Measurements from ENCODE around the gene EYA4. TPM values are rescaled to one million over a fixed set of nuclear protein-coding genes. Genes with fewer than 3 reads are reported as not detected.

EYA4 gene
- total and polyA plus RNA-seq, 10 donors = 0.03 to 2.6 (median 1.3) TPM

DNA sequence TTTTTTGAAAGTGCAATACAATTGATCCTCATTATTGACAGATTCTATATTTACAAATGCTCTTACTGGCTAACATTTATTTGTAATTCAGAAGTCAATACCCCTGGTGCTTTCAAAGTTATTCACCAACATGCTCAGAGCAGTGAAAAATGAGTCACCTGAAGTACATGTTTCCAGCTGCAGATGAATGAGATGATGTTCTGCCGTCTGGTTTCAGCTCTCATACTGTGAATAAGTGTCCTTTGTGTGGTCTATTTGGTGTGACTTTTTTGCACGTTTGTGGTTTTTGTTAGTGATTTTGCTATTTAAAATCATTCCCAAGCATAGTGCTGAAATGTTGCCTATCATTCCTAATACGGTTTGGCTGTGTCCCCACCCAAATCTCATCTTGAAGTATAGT lies 22.3 kb upstream of the EYA4 start:
- TF ChIP-seq, protein P1, sequence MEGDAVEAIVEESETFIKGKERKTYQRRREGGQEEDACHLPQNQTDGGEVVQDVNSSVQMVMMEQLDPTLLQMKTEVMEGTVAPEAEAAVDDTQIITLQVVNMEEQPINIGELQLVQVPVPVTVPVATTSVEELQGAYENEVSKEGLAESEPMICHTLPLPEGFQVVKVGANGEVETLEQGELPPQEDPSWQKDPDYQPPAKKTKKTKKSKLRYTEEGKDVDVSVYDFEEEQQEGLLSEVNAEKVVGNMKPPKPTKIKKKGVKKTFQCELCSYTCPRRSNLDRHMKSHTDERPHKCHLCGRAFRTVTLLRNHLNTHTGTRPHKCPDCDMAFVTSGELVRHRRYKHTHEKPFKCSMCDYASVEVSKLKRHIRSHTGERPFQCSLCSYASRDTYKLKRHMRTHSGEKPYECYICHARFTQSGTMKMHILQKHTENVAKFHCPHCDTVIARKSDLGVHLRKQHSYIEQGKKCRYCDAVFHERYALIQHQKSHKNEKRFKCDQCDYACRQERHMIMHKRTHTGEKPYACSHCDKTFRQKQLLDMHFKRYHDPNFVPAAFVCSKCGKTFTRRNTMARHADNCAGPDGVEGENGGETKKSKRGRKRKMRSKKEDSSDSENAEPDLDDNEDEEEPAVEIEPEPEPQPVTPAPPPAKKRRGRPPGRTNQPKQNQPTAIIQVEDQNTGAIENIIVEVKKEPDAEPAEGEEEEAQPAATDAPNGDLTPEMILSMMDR (IDR thresholded peaks at IDR 0.05 in 8 of 11, conservative IDR thresholded peaks at IDR 0.05 in 3 of 11) = no peak
- TF ChIP-seq POLR2AphosphoS5 (IDR thresholded peaks at IDR 0.05) = no peak
- TF ChIP-seq POLR2A (IDR thresholded peaks at IDR 0.05) = no peak
- H3K9me3 ChIP-seq = peaks cover 0 to 5% (median 0%) of the 10 kb centered on the region in 8 donors
- H3K36me3 ChIP-seq = no peaks in the 10 kb centered on the region
- H3K27ac ChIP-seq = no peak overlapping the region
- H3K4me3 ChIP-seq = no peak overlapping the region
- intact Hi-C loops (cut with DNase I; ENCODE audit: low total_unique reads) = no loop called here
- H3K4me1 ChIP-seq = no peaks in the 10 kb centered on the region
- 51 to 83% (median 67%) methylated on average over 3 of the region's 3 CpGs for WGBS, 5 donors
- H3K27me3 ChIP-seq (replicated peaks in 1 of 7) = no peaks in the 10 kb centered on the region
- no peak for DNase-seq

- no peaks in the 10 kb centered on the region for H3K27me3 ChIP-seq (replicated peaks in 1 of 7)
- TF ChIP-seq POLR2A (IDR thresholded peaks at IDR 0.05) (no peak), POLR2AphosphoS5 (IDR thresholded peaks at IDR 0.05) (no peak)
- TF ChIP-seq, protein P1 (IDR thresholded peaks at IDR 0.05 in 8 of 11, conservative IDR thresholded peaks at IDR 0.05 in 3 of 11) = no peak
- DNase-seq = no peak
- H3K36me3 ChIP-seq = no peaks in the 10 kb centered on the region
- H3K27ac ChIP-seq = no peak overlapping the region
- 87 to 90% (median 87%) methylated on average over 3 of the region's 3 CpGs for WGBS, 5 donors
- H3K4me1 ChIP-seq = no peaks in the 10 kb centered on the region
- no peak overlapping the region for H3K4me3 ChIP-seq
- intact Hi-C loops (cut with DNase I; ENCODE audit: low total_unique reads) = no loop called here
- peaks cover 0 to 5% (median 0%) of the 10 kb centered on the region in 8 donors for H3K9me3 ChIP-seq
Observed at GRCh38 chr6:133223452-133224029, 17.6 kb upstream of the EYA4 start.

DNA sequence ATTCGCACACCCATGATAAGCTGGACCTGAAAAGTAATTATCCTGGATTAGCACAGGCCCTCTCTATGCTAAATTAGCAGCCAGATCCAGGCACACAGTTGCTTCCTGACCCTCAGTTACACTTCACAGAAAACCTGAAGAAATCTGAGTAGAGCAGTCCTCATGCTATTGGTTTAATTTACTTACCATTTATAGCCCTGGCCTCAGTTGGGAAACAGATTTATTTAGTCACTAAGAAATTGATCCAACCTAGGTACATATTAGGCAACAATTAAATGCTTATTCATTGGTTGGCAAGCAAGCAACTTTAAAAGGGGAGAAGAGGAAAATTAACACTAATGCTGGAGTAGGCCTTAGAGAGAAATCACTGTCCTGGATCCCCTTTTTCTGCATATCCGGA lies 15.6 kb upstream of the EYA4 start:
- TF ChIP-seq POLR2AphosphoS5 (IDR thresholded peaks at IDR 0.05) (no peak), POLR2A (IDR thresholded peaks at IDR 0.05) (no peak)
- TF ChIP-seq, protein P1 (IDR thresholded peaks at IDR 0.05 in 8 of 11, conservative IDR thresholded peaks at IDR 0.05 in 3 of 11) = no peak
- no peak overlapping the region for H3K4me3 ChIP-seq
- H3K4me1 ChIP-seq = no peaks in the 10 kb centered on the region
- no peaks in the 10 kb centered on the region for H3K27me3 ChIP-seq (replicated peaks in 1 of 7)
- WGBS, 5 donors = 86 to 97% (median 94%) methylated on average over 2 of the region's 2 CpGs
- intact Hi-C loops (cut with DNase I; ENCODE audit: low total_unique reads) = no loop called here
- no peak for DNase-seq
- H3K36me3 ChIP-seq = no peaks in the 10 kb centered on the region
- H3K9me3 ChIP-seq = no peaks in the 10 kb centered on the region
- no peak overlapping the region for H3K27ac ChIP-seq

GRCh38 chr6:133227344-133227743 lies 13.8 kb upstream of the EYA4 start:
- Histone ChIP-seq H3K27ac (no peak overlapping the region), H3K27me3 (replicated peaks in 1 of 7) (no peaks in the 10 kb centered on the region), H3K9me3 (no peaks in the 10 kb centered on the region), H3K4me3 (no peak overlapping the region), H3K36me3 (no peaks in the 10 kb centered on the region), H3K4me1 (no peaks in the 10 kb centered on the region)
- no peak for DNase-seq
- intact Hi-C loops (cut with DNase I; ENCODE audit: low total_unique reads) = no loop called here
- TF ChIP-seq, protein P1 (IDR thresholded peaks at IDR 0.05 in 8 of 11, conservative IDR thresholded peaks at IDR 0.05 in 3 of 11) = no peak
- TF ChIP-seq POLR2AphosphoS5 (IDR thresholded peaks at IDR 0.05) (no peak), POLR2A (IDR thresholded peaks at IDR 0.05) (no peak)
